MCF 10A (cell line): ENCODE data around the gene CDYL. TPM values are rescaled to one million over a fixed set of nuclear protein-coding genes. Genes with fewer than 3 reads are reported as not detected.

ENCODE experiments used
- BruUV-seq: library from RNA; stranded (reverse); fragments of 400-500 nt; replicated peaks from 2 replicates; lab custom pipeline; 2021; lab: Mats Ljungman, UMichigan
- CTCF ChIA-PET: fragments of 300-600 bp; sonication (Branson Sonifier 250); formaldehyde crosslinking; extraction: SDS; loops from one replicate; lab custom pipeline; 2021; ENCODE audit warnings: antibody characterized with exemption, inconsistent platforms; lab: Yijun Ruan, JAX
- POLR2A ChIA-PET: fragments of 300-600, 350-650 bp; sonication (Branson Sonifier 250); formaldehyde crosslinking; extraction: SDS; loops from one replicate; lab custom pipeline; 2020; ENCODE audit warnings: antibody characterized with exemption, inconsistent platforms; lab: Yijun Ruan, JAX
- DNase-seq: peaks from one replicate; pipeline ENCODE4 v3.0.0-alpha.2; 2018; ENCODE audit not compliant: unreplicated experiment
- H3K27ac Mint-ChIP-seq: one replicate; pipeline ENCODE4 v1.8.0; 2022; ENCODE audit warnings: mild to moderate bottlenecking, low read depth, mixed read lengths; ENCODE audit not compliant: unreplicated experiment
- H3K27me3 Mint-ChIP-seq: one replicate; pipeline ENCODE4 v1.8.0; 2022; ENCODE audit warnings: mixed read lengths; ENCODE audit not compliant: insufficient read depth, unreplicated experiment
- H3K36me3 Mint-ChIP-seq: one replicate; pipeline ENCODE4 v1.8.0; 2022; ENCODE audit warnings: mild to moderate bottlenecking, moderate library complexity, mixed read lengths; ENCODE audit not compliant: insufficient read depth, unreplicated experiment
- H3K4me1 Mint-ChIP-seq: one replicate; pipeline ENCODE4 v1.8.0; 2022; ENCODE audit warnings: mixed read lengths; ENCODE audit not compliant: insufficient read depth, unreplicated experiment
- H3K4me3 Mint-ChIP-seq: one replicate; pipeline ENCODE4 v1.8.0; 2022; ENCODE audit warnings: mild to moderate bottlenecking, moderate library complexity, mixed read lengths; ENCODE audit not compliant: unreplicated experiment
- H3K9me3 Mint-ChIP-seq: one replicate; pipeline ENCODE4 v1.8.0; 2022; ENCODE audit warnings: mixed read lengths; ENCODE audit not compliant: unreplicated experiment
- CTCF ChIP-seq: fragments of 200-600 bp; IDR thresholded peaks from one replicate; pipeline ENCODE4 v1.8.0; 2022; ENCODE audit warnings: antibody characterized with exemption, mild to moderate bottlenecking; ENCODE audit not compliant: unreplicated experiment
- intact Hi-C: fragments of 100-400 bp; cut with micrococcal nuclease; formaldehyde crosslinking; loops from 2 replicates; pipeline ENCODE4 v1.14.1; 2022
- total RNA-seq: library from RNA; stranded (reverse); gene quantifications from 2 replicates; pipeline ENCODE4 v1.2.3, GENCODE V29; 2022

CDYL gene
- total RNA-seq, 1 experiment from 2014 or later, result 48.9 TPM

GRCh38 chr6:4888841-4889240 is 112.6 kb downstream of the CDYL start:
- Mint-ChIP-seq H3K27me3 (no peaks in the 10 kb centered on the region), H3K27ac (no peak overlapping the region), H3K36me3 (peaks cover 21% of the 10 kb centered on the region), H3K9me3 (no peaks in the 10 kb centered on the region), H3K4me3 (no peak overlapping the region), H3K4me1 (no peaks in the 10 kb centered on the region)
- TF ChIP-seq CTCF, result no peak
- ChIA-PET POLR2A (interaction anchor here (0.6 to 0.8 kb wide), 2 partner anchors 313 to 436 kb away, joined by 3 read pairs; no protein-coding TSS in a partner anchor), CTCF (no interaction called here)
- no peak for DNase-seq
- no TSS peak for BruUV-seq
- intact Hi-C loops, result no loop called here

- Mint-ChIP-seq H3K9me3 (no peaks in the 10 kb centered on the region), H3K4me3 (no peak overlapping the region), H3K4me1 (no peaks in the 10 kb centered on the region), H3K27ac (no peak overlapping the region), H3K36me3 (peaks cover 29% of the 10 kb centered on the region), H3K27me3 (no peaks in the 10 kb centered on the region)
- no peak for TF ChIP-seq CTCF
- POLR2A ChIA-PET, result interaction anchor here (0.6 kb wide), 1 partner anchor 30 kb away, joined by 3 read pairs; no protein-coding TSS in a partner anchor
- no TSS peak for BruUV-seq
- intact Hi-C loops, result no loop called here
- CTCF ChIA-PET, result no interaction called here
- DNase-seq, result no peak
Observed at GRCh38 chr6:4889701-4890100, 113.5 kb downstream of the CDYL start.

GRCh38 chr6:4890191-4890590 is 114.0 kb downstream of the CDYL start:
- H3K36me3 Mint-ChIP-seq, result peaks cover 30% of the 10 kb centered on the region
- H3K27ac Mint-ChIP-seq, result no peak overlapping the region
- no TSS peak for BruUV-seq
- no peaks in the 10 kb centered on the region for H3K4me1 Mint-ChIP-seq
- POLR2A ChIA-PET, result no interaction called here
- no peaks in the 10 kb centered on the region for H3K27me3 Mint-ChIP-seq
- no peak for TF ChIP-seq CTCF
- CTCF ChIA-PET, result no interaction called here
- intact Hi-C loops, result no loop called here
- H3K9me3 Mint-ChIP-seq, result no peaks in the 10 kb centered on the region
- DNase-seq, result no peak
- no peak overlapping the region for H3K4me3 Mint-ChIP-seq

GRCh38 chr6:4890627-4891026 is 114.4 kb downstream of the CDYL start:
- Mint-ChIP-seq H3K4me1 (no peaks in the 10 kb centered on the region), H3K27ac (no peak overlapping the region), H3K27me3 (no peaks in the 10 kb centered on the region), H3K4me3 (no peak overlapping the region), H3K9me3 (no peaks in the 10 kb centered on the region), H3K36me3 (peaks cover 30% of the 10 kb centered on the region)
- no peak for TF ChIP-seq CTCF
- no peak for DNase-seq
- ChIA-PET CTCF (no interaction called here), POLR2A (no interaction called here)
- no TSS peak for BruUV-seq
- intact Hi-C loops, result no loop called here
